SK-N-SH treated with all-trans-retinoic acid at 6 μM for 48 hours (cell line): ENCODE results near the gene MOG.
"Not testable (repeated sequence)": the region's sequence is repeated elsewhere in the genome, so short reads cannot be mapped to it uniquely, and the experiment has no call there.

Experiments
- ATAC-seq: fragments of 200-7000 bp; cut with Tn5 transposase; 3 replicates; pipeline ENCODE4 v1.9.1; 2020; ENCODE audit warnings: mild to moderate bottlenecking, moderate library complexity
- ARNTL ChIP-seq: fragments of 450-650 bp; formaldehyde crosslinking; IDR thresholded peaks from 2 replicates; pipeline ENCODE4 v1.5.0; 2020; ENCODE audit warnings: low read depth, mild to moderate bottlenecking, moderate library complexity, borderline replicate concordance
- BACH2 ChIP-seq: fragments of 250-450 bp; sonication (Bioruptor Pico); IDR thresholded peaks from 2 replicates; pipeline ENCODE4 v1.9.0; 2021; ENCODE audit warnings: mild to moderate bottlenecking, borderline replicate concordance
- CSRNP3 ChIP-seq: fragments of 250-450 bp; sonication (Bioruptor Pico); IDR thresholded peaks from 2 replicates; pipeline ENCODE4 v1.5.1; 2021; ENCODE audit warnings: mild to moderate bottlenecking, moderate library complexity
- ESRRG ChIP-seq: fragments of 250-450 bp; sonication (Bioruptor Pico); IDR thresholded peaks from 2 replicates; pipeline ENCODE4 v1.6.1; 2021; ENCODE audit warnings: mild to moderate bottlenecking
- GLIS3 ChIP-seq: fragments of 250-450 bp; sonication (Bioruptor Pico); IDR thresholded peaks from 2 replicates; pipeline ENCODE4 v1.5.0; 2020; ENCODE audit warnings: mild to moderate bottlenecking, moderate library complexity
- ISL1 ChIP-seq: fragments of 250-450 bp; sonication (Bioruptor Pico); IDR thresholded peaks from 2 replicates; pipeline ENCODE4 v2.1.2; 2022; ENCODE audit warnings: mild to moderate bottlenecking, moderate library complexity
- OSR1 ChIP-seq: fragments of 250-450 bp; sonication (Bioruptor Pico); IDR thresholded peaks from 2 replicates; pipeline ENCODE4 v1.8.0; 2022; ENCODE audit warnings: moderate library complexity, mild to moderate bottlenecking, inconsistent platforms
- RARB ChIP-seq: fragments of 250-450 bp; sonication (Bioruptor Pico); IDR thresholded peaks from 2 replicates; pipeline ENCODE4 v1.8.0; 2021; ENCODE audit warnings: mild to moderate bottlenecking, moderate library complexity
- SNAI2 ChIP-seq: fragments of 250-450 bp; sonication (Bioruptor Pico); IDR thresholded peaks from 2 replicates; pipeline ENCODE4 v1.5.0; 2020; ENCODE audit warnings: mild to moderate bottlenecking, moderate library complexity
- TOX ChIP-seq: fragments of 250-450 bp; sonication (Bioruptor Pico); IDR thresholded peaks from 2 replicates; pipeline ENCODE4 v1.8.0; 2021; ENCODE audit warnings: mild to moderate bottlenecking, moderate library complexity, borderline replicate concordance
- ZC3H10 ChIP-seq: fragments of 250-450 bp; sonication (Bioruptor Pico); IDR thresholded peaks from 2 replicates; pipeline ENCODE4 v1.5.1; 2021; ENCODE audit warnings: mild to moderate bottlenecking, moderate library complexity
- ZFP3 ChIP-seq: fragments of 250-450 bp; sonication (Bioruptor Pico); IDR thresholded peaks from 2 replicates; pipeline ENCODE4 v1.5.0; 2020; ENCODE audit warnings: mild to moderate bottlenecking, moderate library complexity
- ZFP30 ChIP-seq: fragments of 450-650 bp; formaldehyde crosslinking; IDR thresholded peaks from 2 replicates; pipeline ENCODE4 v1.5.0; 2022; ENCODE audit warnings: mild to moderate bottlenecking, moderate library complexity
- ZNF70 ChIP-seq: fragments of 450-650 bp; formaldehyde crosslinking; IDR thresholded peaks from 2 replicates; pipeline ENCODE4 v1.5.0; 2020; ENCODE audit warnings: mild to moderate bottlenecking, moderate library complexity
- ZNF8 ChIP-seq: fragments of 450-650 bp; formaldehyde crosslinking; IDR thresholded peaks from 2 replicates; pipeline ENCODE4 v1.5.0; 2020; ENCODE audit warnings: mild to moderate bottlenecking, moderate library complexity
- TF ChIP-seq, protein P1 (sequence below): fragments of 250-450 bp; sonication (Bioruptor Pico); IDR thresholded peaks from 2 replicates; pipeline ENCODE4 v1.8.0; 2020; ENCODE audit warnings: mild to moderate bottlenecking, moderate library complexity, borderline replicate concordance
- TF ChIP-seq, protein P2 (sequence below): fragments of 250-450 bp; sonication (Bioruptor Pico); IDR thresholded peaks from 2 replicates; pipeline ENCODE4 v1.5.1; 2020; ENCODE audit warnings: low read depth, mild to moderate bottlenecking, moderate library complexity
- TF ChIP-seq, protein P3 (sequence below): fragments of 250-450 bp; sonication (Bioruptor Pico); IDR thresholded peaks from 2 replicates; pipeline ENCODE4 v1.5.0; 2020; ENCODE audit warnings: mild to moderate bottlenecking, moderate library complexity
- TF ChIP-seq, protein P4 (sequence below): fragments of 250-450 bp; sonication (Bioruptor Pico); IDR thresholded peaks from 2 replicates; pipeline ENCODE4 v1.8.0; 2021; ENCODE audit warnings: low read depth, mild to moderate bottlenecking, moderate library complexity, borderline replicate concordance

Gene MOG

GRCh38 chr6:29655658-29656057, 1.2 kb upstream of the MOG start (continued):
- TF ChIP-seq, protein P1, sequence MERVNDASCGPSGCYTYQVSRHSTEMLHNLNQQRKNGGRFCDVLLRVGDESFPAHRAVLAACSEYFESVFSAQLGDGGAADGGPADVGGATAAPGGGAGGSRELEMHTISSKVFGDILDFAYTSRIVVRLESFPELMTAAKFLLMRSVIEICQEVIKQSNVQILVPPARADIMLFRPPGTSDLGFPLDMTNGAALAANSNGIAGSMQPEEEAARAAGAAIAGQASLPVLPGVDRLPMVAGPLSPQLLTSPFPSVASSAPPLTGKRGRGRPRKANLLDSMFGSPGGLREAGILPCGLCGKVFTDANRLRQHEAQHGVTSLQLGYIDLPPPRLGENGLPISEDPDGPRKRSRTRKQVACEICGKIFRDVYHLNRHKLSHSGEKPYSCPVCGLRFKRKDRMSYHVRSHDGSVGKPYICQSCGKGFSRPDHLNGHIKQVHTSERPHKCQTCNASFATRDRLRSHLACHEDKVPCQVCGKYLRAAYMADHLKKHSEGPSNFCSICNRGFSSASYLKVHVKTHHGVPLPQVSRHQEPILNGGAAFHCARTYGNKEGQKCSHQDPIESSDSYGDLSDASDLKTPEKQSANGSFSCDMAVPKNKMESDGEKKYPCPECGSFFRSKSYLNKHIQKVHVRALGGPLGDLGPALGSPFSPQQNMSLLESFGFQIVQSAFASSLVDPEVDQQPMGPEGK (CRISPR knock-in tag): no peak
- TF ChIP-seq ZFP30 (no peak), ZNF70 (no peak), ISL1 (CRISPR knock-in tag) (no peak), ZNF8 (CRISPR knock-in tag) (no peak)
- TF ChIP-seq, protein P2, sequence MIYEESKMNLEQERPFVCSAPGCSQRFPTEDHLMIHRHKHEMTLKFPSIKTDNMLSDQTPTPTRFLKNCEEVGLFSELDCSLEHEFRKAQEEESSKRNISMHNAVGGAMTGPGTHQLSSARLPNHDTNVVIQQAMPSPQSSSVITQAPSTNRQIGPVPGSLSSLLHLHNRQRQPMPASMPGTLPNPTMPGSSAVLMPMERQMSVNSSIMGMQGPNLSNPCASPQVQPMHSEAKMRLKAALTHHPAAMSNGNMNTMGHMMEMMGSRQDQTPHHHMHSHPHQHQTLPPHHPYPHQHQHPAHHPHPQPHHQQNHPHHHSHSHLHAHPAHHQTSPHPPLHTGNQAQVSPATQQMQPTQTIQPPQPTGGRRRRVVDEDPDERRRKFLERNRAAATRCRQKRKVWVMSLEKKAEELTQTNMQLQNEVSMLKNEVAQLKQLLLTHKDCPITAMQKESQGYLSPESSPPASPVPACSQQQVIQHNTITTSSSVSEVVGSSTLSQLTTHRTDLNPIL (CRISPR knock-in tag): no peak

DNA sequence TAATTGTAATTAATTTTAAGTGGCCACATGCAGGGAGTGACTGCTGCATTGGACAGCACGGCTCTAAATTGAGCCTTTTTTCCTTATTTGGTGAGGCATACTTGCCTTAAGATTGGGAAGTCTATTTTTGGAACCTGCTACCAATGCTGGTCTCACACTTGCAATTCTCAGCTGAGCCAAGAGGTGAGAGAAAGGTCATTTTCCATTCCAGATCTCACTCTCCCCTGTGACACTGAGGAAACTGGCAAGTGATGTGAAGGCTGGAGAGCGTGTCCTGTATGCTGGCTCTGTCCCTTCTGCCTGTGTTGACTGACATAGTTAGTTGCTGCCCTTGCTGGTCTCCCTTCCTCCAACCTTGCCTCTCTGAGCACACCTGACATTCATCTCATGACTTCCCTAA, 735 bp upstream of the MOG start:
- TF ChIP-seq, protein P3, sequence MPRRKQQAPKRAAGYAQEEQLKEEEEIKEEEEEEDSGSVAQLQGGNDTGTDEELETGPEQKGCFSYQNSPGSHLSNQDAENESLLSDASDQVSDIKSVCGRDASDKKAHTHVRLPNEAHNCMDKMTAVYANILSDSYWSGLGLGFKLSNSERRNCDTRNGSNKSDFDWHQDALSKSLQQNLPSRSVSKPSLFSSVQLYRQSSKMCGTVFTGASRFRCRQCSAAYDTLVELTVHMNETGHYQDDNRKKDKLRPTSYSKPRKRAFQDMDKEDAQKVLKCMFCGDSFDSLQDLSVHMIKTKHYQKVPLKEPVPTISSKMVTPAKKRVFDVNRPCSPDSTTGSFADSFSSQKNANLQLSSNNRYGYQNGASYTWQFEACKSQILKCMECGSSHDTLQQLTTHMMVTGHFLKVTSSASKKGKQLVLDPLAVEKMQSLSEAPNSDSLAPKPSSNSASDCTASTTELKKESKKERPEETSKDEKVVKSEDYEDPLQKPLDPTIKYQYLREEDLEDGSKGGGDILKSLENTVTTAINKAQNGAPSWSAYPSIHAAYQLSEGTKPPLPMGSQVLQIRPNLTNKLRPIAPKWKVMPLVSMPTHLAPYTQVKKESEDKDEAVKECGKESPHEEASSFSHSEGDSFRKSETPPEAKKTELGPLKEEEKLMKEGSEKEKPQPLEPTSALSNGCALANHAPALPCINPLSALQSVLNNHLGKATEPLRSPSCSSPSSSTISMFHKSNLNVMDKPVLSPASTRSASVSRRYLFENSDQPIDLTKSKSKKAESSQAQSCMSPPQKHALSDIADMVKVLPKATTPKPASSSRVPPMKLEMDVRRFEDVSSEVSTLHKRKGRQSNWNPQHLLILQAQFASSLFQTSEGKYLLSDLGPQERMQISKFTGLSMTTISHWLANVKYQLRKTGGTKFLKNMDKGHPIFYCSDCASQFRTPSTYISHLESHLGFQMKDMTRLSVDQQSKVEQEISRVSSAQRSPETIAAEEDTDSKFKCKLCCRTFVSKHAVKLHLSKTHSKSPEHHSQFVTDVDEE: no peak
- TF ChIP-seq ISL1 (CRISPR knock-in tag): no peak
- no peak for TF ChIP-seq ZFP30
- no peak for TF ChIP-seq ZC3H10 (CRISPR knock-in tag)
- TF ChIP-seq GLIS3 (CRISPR knock-in tag): no peak
- TF ChIP-seq, protein P4, sequence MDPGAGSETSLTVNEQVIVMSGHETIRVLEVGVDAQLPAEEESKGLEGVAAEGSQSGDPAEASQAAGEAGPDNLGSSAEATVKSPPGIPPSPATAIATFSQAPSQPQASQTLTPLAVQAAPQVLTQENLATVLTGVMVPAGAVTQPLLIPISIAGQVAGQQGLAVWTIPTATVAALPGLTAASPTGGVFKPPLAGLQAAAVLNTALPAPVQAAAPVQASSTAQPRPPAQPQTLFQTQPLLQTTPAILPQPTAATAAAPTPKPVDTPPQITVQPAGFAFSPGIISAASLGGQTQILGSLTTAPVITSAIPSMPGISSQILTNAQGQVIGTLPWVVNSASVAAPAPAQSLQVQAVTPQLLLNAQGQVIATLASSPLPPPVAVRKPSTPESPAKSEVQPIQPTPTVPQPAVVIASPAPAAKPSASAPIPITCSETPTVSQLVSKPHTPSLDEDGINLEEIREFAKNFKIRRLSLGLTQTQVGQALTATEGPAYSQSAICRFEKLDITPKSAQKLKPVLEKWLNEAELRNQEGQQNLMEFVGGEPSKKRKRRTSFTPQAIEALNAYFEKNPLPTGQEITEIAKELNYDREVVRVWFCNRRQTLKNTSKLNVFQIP (CRISPR knock-in tag): no peak
- TF ChIP-seq ZFP3 (CRISPR knock-in tag): no peak
- TF ChIP-seq ZNF8 (CRISPR knock-in tag): no peak
- TF ChIP-seq ESRRG (CRISPR knock-in tag): no peak
- no peak for TF ChIP-seq RARB (CRISPR knock-in tag)
- no peak for TF ChIP-seq ZNF70
- TF ChIP-seq BACH2 (CRISPR knock-in tag): no peak
- no peak for ATAC-seq

- ATAC-seq: no peak
- no peak for TF ChIP-seq ARNTL
- TF ChIP-seq ZC3H10 (CRISPR knock-in tag): no peak
- no peak for TF ChIP-seq ZFP3 (CRISPR knock-in tag)
- TF ChIP-seq ZFP30: no peak
- TF ChIP-seq, protein P2 (CRISPR knock-in tag): no peak
- TF ChIP-seq OSR1 (CRISPR knock-in tag): no peak
- TF ChIP-seq SNAI2 (CRISPR knock-in tag): no peak
- no peak for TF ChIP-seq TOX (CRISPR knock-in tag)
- TF ChIP-seq CSRNP3 (CRISPR knock-in tag): no peak
Measured at GRCh38 chr6:29661071-29661470, 4.2 kb downstream of the MOG start.

DNA sequence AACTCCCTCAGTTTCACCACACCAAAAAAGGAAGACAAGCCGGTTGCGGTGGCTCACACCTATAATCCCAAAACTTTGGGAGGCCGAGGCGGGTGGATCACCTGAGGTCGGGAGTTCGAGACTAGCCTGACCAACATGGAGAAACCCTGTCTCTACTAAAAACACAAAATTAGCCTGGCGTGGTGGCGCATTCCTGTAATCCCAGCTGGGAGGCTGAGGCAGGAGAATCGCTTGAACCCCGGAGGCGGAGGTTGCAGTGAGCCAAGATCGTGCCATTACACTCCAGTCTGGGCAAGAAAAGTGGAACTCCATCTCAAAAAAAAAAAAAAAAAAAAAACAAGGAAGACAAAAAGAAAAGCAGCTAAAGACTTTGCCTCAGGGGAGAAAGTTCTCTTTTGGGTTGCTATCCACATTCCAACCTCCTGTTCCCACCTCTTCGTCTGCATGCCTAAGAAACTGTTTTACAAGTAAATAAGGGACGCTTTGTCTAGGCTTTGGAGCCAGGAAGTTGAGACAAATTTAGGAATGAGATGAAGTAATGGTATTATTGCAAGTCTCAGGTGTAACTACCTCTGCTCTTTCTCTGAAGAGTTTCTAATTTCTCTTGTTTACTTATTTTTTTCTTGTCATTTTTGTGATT, 4.7 kb downstream of the MOG start:
- ATAC-seq: not testable (repeated sequence)
